ENCODE data around the gene SLC44A3.

Gene SLC44A3

DNA sequence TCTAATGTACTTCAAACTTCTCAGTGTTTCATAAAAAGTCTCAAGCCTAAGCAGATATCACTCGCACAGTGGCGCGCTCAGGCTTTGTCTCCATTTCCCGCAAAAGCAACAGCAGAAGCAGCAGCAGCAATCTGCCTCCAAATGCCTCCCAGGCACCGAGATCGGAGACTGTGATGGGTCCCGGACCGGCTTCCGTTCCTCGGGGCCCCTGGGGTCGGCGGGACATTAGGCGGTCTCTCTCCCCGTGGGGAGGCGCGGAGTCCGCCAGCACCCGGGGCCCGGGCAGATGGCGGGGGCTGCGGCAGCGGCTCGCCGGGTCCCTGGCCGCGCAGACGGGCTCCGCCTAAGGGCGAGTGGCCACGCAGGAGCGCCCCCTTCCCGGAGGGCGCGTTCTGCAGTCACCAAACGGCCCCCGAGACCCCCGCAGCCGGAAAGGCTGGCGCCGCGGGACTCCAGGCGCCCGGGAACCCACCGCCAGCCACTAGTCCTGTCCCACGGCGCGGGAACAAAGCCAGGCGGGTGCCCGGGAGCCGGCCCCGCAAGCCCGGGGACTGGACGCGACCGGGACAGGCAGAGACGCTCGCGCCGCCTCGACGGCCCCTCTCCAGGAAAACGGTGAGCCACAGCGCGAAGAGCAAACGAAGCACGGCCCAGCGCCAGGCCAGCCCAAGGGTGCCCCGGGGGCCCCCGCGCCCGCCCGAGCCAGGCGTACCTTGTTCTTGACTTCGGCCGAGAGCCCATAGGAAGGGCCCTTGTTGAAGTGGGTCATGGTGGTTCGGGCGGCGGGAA is 106.2 kb downstream of the SLC44A3 start (continued):
- TF ChIP-seq ZNF19 (tag by site-specific recombination; IDR thresholded peaks at IDR 0.05; ENCODE audit: low read depth) = no peak
- TF ChIP-seq ZNF174 (tag by site-specific recombination; IDR thresholded peaks at IDR 0.05) = no peak
- no peak for TF ChIP-seq ZNF639 (tag by site-specific recombination; IDR thresholded peaks at IDR 0.05)
- TF ChIP-seq, protein P1, sequence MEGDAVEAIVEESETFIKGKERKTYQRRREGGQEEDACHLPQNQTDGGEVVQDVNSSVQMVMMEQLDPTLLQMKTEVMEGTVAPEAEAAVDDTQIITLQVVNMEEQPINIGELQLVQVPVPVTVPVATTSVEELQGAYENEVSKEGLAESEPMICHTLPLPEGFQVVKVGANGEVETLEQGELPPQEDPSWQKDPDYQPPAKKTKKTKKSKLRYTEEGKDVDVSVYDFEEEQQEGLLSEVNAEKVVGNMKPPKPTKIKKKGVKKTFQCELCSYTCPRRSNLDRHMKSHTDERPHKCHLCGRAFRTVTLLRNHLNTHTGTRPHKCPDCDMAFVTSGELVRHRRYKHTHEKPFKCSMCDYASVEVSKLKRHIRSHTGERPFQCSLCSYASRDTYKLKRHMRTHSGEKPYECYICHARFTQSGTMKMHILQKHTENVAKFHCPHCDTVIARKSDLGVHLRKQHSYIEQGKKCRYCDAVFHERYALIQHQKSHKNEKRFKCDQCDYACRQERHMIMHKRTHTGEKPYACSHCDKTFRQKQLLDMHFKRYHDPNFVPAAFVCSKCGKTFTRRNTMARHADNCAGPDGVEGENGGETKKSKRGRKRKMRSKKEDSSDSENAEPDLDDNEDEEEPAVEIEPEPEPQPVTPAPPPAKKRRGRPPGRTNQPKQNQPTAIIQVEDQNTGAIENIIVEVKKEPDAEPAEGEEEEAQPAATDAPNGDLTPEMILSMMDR (tag by site-specific recombination; IDR thresholded peaks at IDR 0.05) = no peak; the same call in none of the 2 replicates
- no peak for TF ChIP-seq ZBTB17 (tag by site-specific recombination; IDR thresholded peaks at IDR 0.05)
- peak; percentile 87; the same call in 1 of the 2 replicates for TF ChIP-seq ZNF777 (tag by site-specific recombination; IDR thresholded peaks at IDR 0.05; ENCODE audit: borderline replicate concordance)
- no peak for TF ChIP-seq ZXDB (tag by site-specific recombination; IDR thresholded peaks at IDR 0.05)
- no peak for TF ChIP-seq ZNF785 (tag by site-specific recombination; IDR thresholded peaks at IDR 0.05)
- TF ChIP-seq ZNF600 (tag by site-specific recombination; IDR thresholded peaks at IDR 0.05) = peak; percentile 42; the same call in 1 of the 2 replicates
- TF ChIP-seq ZNF792 (tag by site-specific recombination; IDR thresholded peaks at IDR 0.05) = no peak
- TF ChIP-seq, protein P2, sequence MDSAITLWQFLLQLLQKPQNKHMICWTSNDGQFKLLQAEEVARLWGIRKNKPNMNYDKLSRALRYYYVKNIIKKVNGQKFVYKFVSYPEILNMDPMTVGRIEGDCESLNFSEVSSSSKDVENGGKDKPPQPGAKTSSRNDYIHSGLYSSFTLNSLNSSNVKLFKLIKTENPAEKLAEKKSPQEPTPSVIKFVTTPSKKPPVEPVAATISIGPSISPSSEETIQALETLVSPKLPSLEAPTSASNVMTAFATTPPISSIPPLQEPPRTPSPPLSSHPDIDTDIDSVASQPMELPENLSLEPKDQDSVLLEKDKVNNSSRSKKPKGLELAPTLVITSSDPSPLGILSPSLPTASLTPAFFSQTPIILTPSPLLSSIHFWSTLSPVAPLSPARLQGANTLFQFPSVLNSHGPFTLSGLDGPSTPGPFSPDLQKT (IDR thresholded peaks at IDR 0.05; ENCODE audit: borderline replicate concordance, low read depth, low read length) = no peak
- TF ChIP-seq KLF10 (tag by site-specific recombination; IDR thresholded peaks at IDR 0.05) = no peak
- TF ChIP-seq GLIS1 (tag by site-specific recombination; IDR thresholded peaks at IDR 0.05) = no peak
- TF ChIP-seq ZBTB7A (tag by site-specific recombination; IDR thresholded peaks at IDR 0.05; ENCODE audit: low read depth) = no peak

DNA sequence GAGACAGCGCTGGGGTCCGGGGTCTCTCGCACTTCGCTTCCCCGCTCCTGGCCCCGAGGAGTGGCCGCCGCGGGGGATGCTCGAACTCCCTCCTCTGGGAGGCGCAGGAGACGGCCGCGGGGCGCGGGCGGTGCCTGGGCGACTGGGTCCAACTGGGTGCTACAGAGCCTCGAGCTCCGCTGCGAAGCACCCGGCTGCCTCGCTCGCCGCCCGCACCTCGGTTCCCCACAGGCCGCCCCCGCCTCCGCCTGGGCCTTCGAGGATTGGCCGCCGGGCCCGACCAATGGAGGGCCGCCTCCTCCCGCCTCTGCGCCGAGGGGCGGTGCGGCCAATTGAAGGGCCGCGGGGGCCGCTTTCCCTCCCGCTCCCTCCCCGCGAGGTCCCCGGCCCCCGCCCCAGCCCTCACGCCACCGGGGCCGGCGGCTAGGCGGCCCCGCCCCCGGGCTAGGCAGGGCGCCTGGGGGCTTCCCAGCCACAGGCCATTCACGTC is 106.8 kb downstream of the SLC44A3 start, which contains the start of gene CNN3:
CNN3 (minus strand) TSS at position 196 of the 490 bp plus-strand sequence. CDS start 216 bp downstream, outside the sequence.
- Histone ChIP-seq H3K27ac (ENCODE audit: extremely low read depth, low read depth, low read length) (peak within 1 kb of the TSS; percentile 97), H3K4me1 (ENCODE audit: control insufficient read depth, insufficient read depth, low read length) (peaks cover 27% of the 10 kb centered on the region), H3K9me3 (ENCODE audit: control insufficient read depth, insufficient read depth, low read depth, low read length) (no peaks in the 10 kb centered on the region), H3K4me3 (ENCODE audit: low read depth, low read length) (peak within 1 kb of the TSS; percentile 82), H3K36me3 (ENCODE audit: control insufficient read depth in 2 of 2, insufficient read depth in 1 of 2, low read length in 2 of 2) (no peaks in the 10 kb centered on the region)
- CTCF ChIA-PET = interaction anchor here (0.8 to 2.2 kb wide), 5 partner anchors 34 to 116 kb away, joined by 3 to 15 read pairs (median 4); no protein-coding TSS in a partner anchor
- POLR2A ChIA-PET = interaction anchor here (0.5 to 1.3 kb wide), 7 partner anchors 8 to 643 kb away, joined by 3 to 5 read pairs (median 4); partner anchors contain the start of gene RWDD3
- TF ChIP-seq ZNF280D (tag by site-specific recombination; IDR thresholded peaks at IDR 0.05) = no peak
- peak; percentile 61; the same call in 1 of the 2 replicates for TF ChIP-seq ZBTB1 (tag by site-specific recombination; IDR thresholded peaks at IDR 0.05)
- peak; percentile 65 for TF ChIP-seq ZNF843 (tag by site-specific recombination; IDR thresholded peaks at IDR 0.05)
- no peak for TF ChIP-seq ZNF140 (tag by site-specific recombination; IDR thresholded peaks at IDR 0.05)
- peak; percentile 39; the same call in 1 of the 2 replicates for TF ChIP-seq ZNF449 (tag by site-specific recombination; IDR thresholded peaks at IDR 0.05)
- no peak for TF ChIP-seq ZNF670 (tag by site-specific recombination; IDR thresholded peaks at IDR 0.05; ENCODE audit: low read depth)
- TF ChIP-seq ZNF510 (tag by site-specific recombination; IDR thresholded peaks at IDR 0.05; ENCODE audit: insufficient replicate concordance) = no peak
- TF ChIP-seq ZNF157 (tag by site-specific recombination; IDR thresholded peaks at IDR 0.05) = no peak
- no peak for TF ChIP-seq HOXA7 (CRISPR knock-in tag; IDR thresholded peaks at IDR 0.05; ENCODE audit: borderline replicate concordance)
- TF ChIP-seq ZBTB26 (tag by site-specific recombination; optimal IDR thresholded peaks at IDR 0.05) = no peak
